ENCODE data around the gene INTS4.

GRCh38 chr11:78022397-78023396 is 28.2 kb upstream of the INTS4 start, which contains the start of gene KCTD14:
- no peak for TF ChIP-seq POLR2A (IDR thresholded peaks at IDR 0.05)
- TF ChIP-seq CTCF (IDR thresholded peaks at IDR 0.05 in 4 of 5, conservative IDR thresholded peaks at IDR 0.05 in 1 of 5) = no peak

Measured in gastrocnemius medialis (tissue), 4 donors.